PC-3 (cell line): ENCODE results near the gene SUB1. TPM values are rescaled to one million over a fixed set of nuclear protein-coding genes. Genes with fewer than 3 reads are reported as not detected.

Experiments
- ATAC-seq: fragments of 200-7000 bp; cut with Tn5 transposase; 2 replicates; pipeline ENCODE4 v1.9.1; 2020; ENCODE audit warnings: mild to moderate bottlenecking, moderate library complexity
- BruUV-seq: library from RNA; stranded (reverse); fragments of 400-500 nt; replicated peaks from 2 replicates; lab custom pipeline; 2021; lab: Mats Ljungman, UMichigan
- CTCF ChIA-PET: fragments of 300-600 bp; sonication (Branson Sonifier 250); formaldehyde crosslinking; loops from one replicate; lab custom pipeline; 2022; ENCODE audit warnings: antibody characterized with exemption; lab: Charles Lee
- POLR2A ChIA-PET: fragments of 300-600 bp; sonication (Branson Sonifier 250); formaldehyde crosslinking; loops from one replicate; lab custom pipeline; 2022; ENCODE audit warnings: antibody characterized with exemption; ENCODE audit not compliant: unreplicated experiment; lab: Charles Lee
- DNase-seq: peaks from one replicate; pipeline ENCODE4 v3.0.0-alpha.2; 2015
- H2AFZ ChIP-seq: fragments of 300-600 bp; sonication (generic); 2 replicates; pipeline ENCODE4 v1.6.0; 2016; ENCODE audit warnings: antibody characterized with exemption, low read length
- H3F3A ChIP-seq: fragments of 300-600 bp; sonication (generic); one replicate; pipeline ENCODE4 v1.6.0; 2017; ENCODE audit warnings: antibody characterized with exemption, low read length, control low read depth, mild to moderate bottlenecking; ENCODE audit not compliant: unreplicated experiment
- H3K27ac ChIP-seq: fragments of 300-600 bp; sonication (generic); 2 replicates; pipeline ENCODE4 v1.5.1; 2016; ENCODE audit warnings: mild to moderate bottlenecking, low read length
- H3K27me3 ChIP-seq: fragments of 300-600 bp; sonication (generic); 2 replicates; pipeline ENCODE4 v1.6.1; 2016; ENCODE audit warnings: low read length, mixed read lengths
- H3K36me3 ChIP-seq: fragments of 300-600 bp; sonication (generic); 2 replicates; pipeline ENCODE4 v1.6.1; 2016; ENCODE audit warnings: low read depth, mixed run types, low read length, mixed read lengths
- H3K4me1 ChIP-seq: fragments of 300-600 bp; sonication (generic); 2 replicates; pipeline ENCODE4 v1.5.1; 2016; ENCODE audit warnings: low read length; ENCODE audit not compliant: insufficient read depth
- H3K4me2 ChIP-seq: fragments of 300-600 bp; sonication (generic); 2 replicates; pipeline ENCODE4 v1.6.0; 2016; ENCODE audit warnings: low read length
- H3K4me3 ChIP-seq: fragments of 300-600 bp; sonication (generic); 2 replicates; pipeline ENCODE4 v1.5.1; 2016; ENCODE audit warnings: mild to moderate bottlenecking, low read length, mixed read lengths
- H3K79me2 ChIP-seq: fragments of 300-600 bp; sonication (generic); 2 replicates; pipeline ENCODE4 v1.6.1; 2017; ENCODE audit warnings: low read length, mixed read lengths
- H3K9ac ChIP-seq: fragments of 300-600 bp; sonication (generic); 2 replicates; pipeline ENCODE4 v1.6.0; 2016; ENCODE audit warnings: mild to moderate bottlenecking, low read length
- H3K9me2 ChIP-seq: fragments of 300-600 bp; sonication (generic); replicated peaks from 2 replicates; pipeline ENCODE4 v1.6.1; 2016; ENCODE audit warnings: mixed run types, low read length, mixed read lengths
- H3K9me3 ChIP-seq: fragments of 300-600 bp; sonication (generic); 2 replicates; pipeline ENCODE4 v1.6.1; 2016; ENCODE audit warnings: low read length, mixed read lengths
- H4K20me1 ChIP-seq: fragments of 300-600 bp; sonication (generic); 2 replicates; pipeline ENCODE4 v1.6.1; 2016; ENCODE audit warnings: low read length, mixed read lengths
- CTCF ChIP-seq: fragments of 300-600 bp; sonication (generic); conservative IDR thresholded peaks from 2 replicates; pipeline ENCODE4 v1.5.1; 2017; ENCODE audit warnings: antibody characterized with exemption, low read depth, mild to moderate bottlenecking, low read length
- EZH2 ChIP-seq: fragments of 300-600 bp; sonication (generic); IDR thresholded peaks from one replicate; pipeline ENCODE4 v1.6.1; 2017; ENCODE audit warnings: antibody characterized with exemption, mild to moderate bottlenecking, low read length; ENCODE audit not compliant: unreplicated experiment
- EZH2phosphoT487 ChIP-seq: fragments of 300-600 bp; sonication (generic); IDR thresholded peaks from 2 replicates; pipeline ENCODE4 v1.6.1; 2018; ENCODE audit warnings: mild to moderate bottlenecking, antibody characterized with exemption, low read length, borderline replicate concordance
- intact Hi-C: fragments of 100-400 bp; cut with micrococcal nuclease; formaldehyde crosslinking; loops from 2 replicates; pipeline ENCODE4 v1.9.0; 2023
- total RNA-seq: library from RNA; depleted of rRNA; stranded (reverse); fragments of >200 nt; gene quantifications from 2 replicates; pipeline ENCODE4 v1.2.3, GENCODE V29; 2014

The SUB1 gene
- total RNA-seq, 1 experiment from 2014 or later = 185 TPM

- no peak overlapping the region for H3K9ac ChIP-seq
- H3F3A ChIP-seq = no peaks in the 10 kb centered on the region
- no TSS peak for BruUV-seq
- ChIA-PET POLR2A (no interaction called here), CTCF (no interaction called here)
- no peaks in the 10 kb centered on the region for H3K79me2 ChIP-seq
- no peak for DNase-seq
- no peaks in the 10 kb centered on the region for H3K4me1 ChIP-seq
- intact Hi-C loops = no loop called here
- no peaks in the 10 kb centered on the region for H4K20me1 ChIP-seq
- no peak overlapping the region for H2AFZ ChIP-seq
- ATAC-seq = no peak
- no peak for TF ChIP-seq EZH2phosphoT487
- TF ChIP-seq CTCF = no peak
- no peak for TF ChIP-seq EZH2
- H3K36me3 ChIP-seq = no peaks in the 10 kb centered on the region
- H3K4me3 ChIP-seq = no peak overlapping the region
- H3K9me2 ChIP-seq = no peaks in the 10 kb centered on the region
- H3K9me3 ChIP-seq = no peaks in the 10 kb centered on the region
- H3K4me2 ChIP-seq = no peak overlapping the region
- H3K27ac ChIP-seq = no peak overlapping the region
- H3K27me3 ChIP-seq = no peaks in the 10 kb centered on the region
These were observed 33.6 kb downstream of the SUB1 start for GRCh38 chr5:32618962-32619361.

- H3K9me2 ChIP-seq = no peaks in the 10 kb centered on the region
- CTCF ChIA-PET = no interaction called here
- H3K9ac ChIP-seq = no peak overlapping the region
- no peak overlapping the region for H3K27ac ChIP-seq
- POLR2A ChIA-PET = no interaction called here
- no peaks in the 10 kb centered on the region for H3F3A ChIP-seq
- no peak for DNase-seq
- intact Hi-C loops = loop anchor here (10.0 kb wide), 1 partner anchor 74 kb away; no protein-coding TSS in a partner anchor
- H3K36me3 ChIP-seq = no peaks in the 10 kb centered on the region
- no peak for TF ChIP-seq EZH2
- no peak for TF ChIP-seq CTCF
- TF ChIP-seq EZH2phosphoT487 = no peak
- no peak for ATAC-seq
- no peak overlapping the region for H3K4me2 ChIP-seq
- H3K4me3 ChIP-seq = no peak overlapping the region
- H3K4me1 ChIP-seq = no peaks in the 10 kb centered on the region
- no TSS peak for BruUV-seq
- H4K20me1 ChIP-seq = no peaks in the 10 kb centered on the region
- H2AFZ ChIP-seq = no peak overlapping the region
- no peaks in the 10 kb centered on the region for H3K79me2 ChIP-seq
- H3K9me3 ChIP-seq = no peaks in the 10 kb centered on the region
- no peaks in the 10 kb centered on the region for H3K27me3 ChIP-seq
These were observed 35.9 kb downstream of the SUB1 start for GRCh38 chr5:32621256-32621655.

- intact Hi-C loops = loop anchor here (10.0 kb wide), 1 partner anchor 70 kb away; no protein-coding TSS in a partner anchor
- BruUV-seq = no TSS peak
These were observed 39.7 kb downstream of the SUB1 start for GRCh38 chr5:32625106-32625505.

More at GRCh38 chr5:32625106-32625505, 39.7 kb downstream of the SUB1 start:
- Histone ChIP-seq H3K9me3 (no peaks in the 10 kb centered on the region), H3K27me3 (no peaks in the 10 kb centered on the region), H3K4me1 (no peaks in the 10 kb centered on the region), H3K27ac (no peak overlapping the region), H2AFZ (no peak overlapping the region), H3F3A (no peaks in the 10 kb centered on the region), H3K4me3 (no peak overlapping the region), H3K9me2 (no peaks in the 10 kb centered on the region), H3K36me3 (no peaks in the 10 kb centered on the region), H4K20me1 (no peaks in the 10 kb centered on the region), H3K4me2 (no peak overlapping the region), H3K9ac (no peak overlapping the region), H3K79me2 (no peaks in the 10 kb centered on the region)
- ChIA-PET POLR2A (no interaction called here), CTCF (no interaction called here)
- TF ChIP-seq EZH2 = no peak
- TF ChIP-seq EZH2phosphoT487 = no peak
- no peak for TF ChIP-seq CTCF
- DNase-seq (no peak), ATAC-seq (no peak)
